ENCODE measurements around the gene LMNA. TPM values are rescaled to one million over a fixed set of nuclear protein-coding genes. Genes with fewer than 3 reads are reported as not detected.

The LMNA gene
- total RNA-seq, 1 experiment from 2014 or later = 51.0 TPM

GRCh38 chr1:156135930-156136871, 21.7 kb downstream of the LMNA start:
- no peak overlapping the region for H3K14ac ChIP-seq (ENCODE audit: insufficient read depth, low read length)
- H3K9me3 ChIP-seq (ENCODE audit: control insufficient read depth, low read depth, low read length) = no peaks in the 10 kb centered on the region
- H2AK5ac ChIP-seq (ENCODE audit: insufficient read length, low read length) = no peak overlapping the region
- WGBS (ENCODE audit: extremely low coverage, insufficient read length, low lambda C conversion rate) = no CpG with 5 or more reads among the region's 34 CpGs
- no peak overlapping the region for H3K9ac ChIP-seq (ENCODE audit: extremely low read depth, insufficient read length, low read length)
- H3K27ac ChIP-seq (ENCODE audit: insufficient read length, low read depth, low read length) = no peak overlapping the region
- Mint-ChIP-seq H3K36me3 (ENCODE audit: insufficient read depth in 1 of 3, low read depth in 3 of 3) (peaks cover 19 to 56% (median 51%) of the 10 kb centered on the region in 3 experiments), H3K9me3 (no peaks in the 10 kb centered on the region; a peak in 1 of 5 replicates), H3K4me1 (peaks cover 4 to 8% of the 10 kb centered on the region in 2 experiments), H3K27me3 (ENCODE audit: low read depth) (no peaks in the 10 kb centered on the region), H3K27ac (peak overlapping the region in 1 of 3 experiments; percentile 67; a peak in 1 of 7 replicates), H3K4me3 (no peak overlapping the region; a peak in 1 of 5 replicates)
- no peak for TF ChIP-seq CTCF (conservative IDR thresholded peaks at IDR 0.05)
- H3T11ph ChIP-seq (ENCODE audit: low read length) = no peak overlapping the region
- no peak overlapping the region for H2BK20ac ChIP-seq (ENCODE audit: low read depth, low read length, poor library complexity, severe bottlenecking)
- no peaks in the 10 kb centered on the region for H4K20me1 ChIP-seq (ENCODE audit: control insufficient read depth, insufficient read depth, insufficient read length)
- H3K4me2 ChIP-seq (ENCODE audit: insufficient read depth, insufficient read length, low read length) = no peak overlapping the region
- H3K4ac ChIP-seq (ENCODE audit: low read depth, low read length) = no peak overlapping the region
- H2BK120ac ChIP-seq (ENCODE audit: low read depth, low read length, poor library complexity, severe bottlenecking) = no peak overlapping the region
- H3K56ac ChIP-seq (ENCODE audit: insufficient read length, low read depth, low read length) = no peak overlapping the region
- no peak overlapping the region for H2AFZ ChIP-seq (ENCODE audit: low read length)
- H3K23ac ChIP-seq (ENCODE audit: insufficient read length, low read depth, low read length) = no peak overlapping the region
- H4K8ac ChIP-seq (replicated peaks; ENCODE audit: insufficient read length, low read depth, low read length) = no peak overlapping the region
- H3K4me1 ChIP-seq (ENCODE audit: insufficient read depth, low read length) = no peaks in the 10 kb centered on the region
- H4K5ac ChIP-seq (ENCODE audit: insufficient read length, low read depth, low read length) = no peak overlapping the region
- H3K79me2 ChIP-seq (ENCODE audit: insufficient read depth, low read length) = no peaks in the 10 kb centered on the region
- no peaks in the 10 kb centered on the region for H3K27me3 ChIP-seq (ENCODE audit: insufficient read depth, low read length)
- H2BK15ac ChIP-seq (ENCODE audit: low read depth, low read length) = no peak overlapping the region
- H2BK5ac ChIP-seq (ENCODE audit: insufficient read length, low read length) = no peak overlapping the region
- no peak for DNase-seq
- no peaks in the 10 kb centered on the region for H3K79me1 ChIP-seq (ENCODE audit: insufficient read depth, low read depth, low read length, poor library complexity, severe bottlenecking)
- H3K23me2 ChIP-seq (ENCODE audit: insufficient read length, low read depth, low read length, poor library complexity, severe bottlenecking) = no peaks in the 10 kb centered on the region
- H4K91ac ChIP-seq (ENCODE audit: insufficient read length, low read depth, low read length) = no peak overlapping the region
- no peak overlapping the region for H2BK12ac ChIP-seq (ENCODE audit: insufficient read length, low read depth, low read length)
- H3K18ac ChIP-seq (ENCODE audit: insufficient read length, low read depth, low read length) = no peak overlapping the region

All from H9 (cell line).